WERI-Rb-1 (cell line): ENCODE measurements around the gene NXN.

ENCODE experiments used
- DNase-seq: peaks from one replicate; pipeline ENCODE4 v3.0.0-alpha.2; 2020
- H3K27ac ChIP-seq: fragments of 250-450 bp; sonication (Bioruptor Pico); 2 replicates; pipeline ENCODE4 v1.5.1; 2020; ENCODE audit warnings: mild to moderate bottlenecking, moderate library complexity
- H3K27me3 ChIP-seq: fragments of 250-450 bp; sonication (Bioruptor Pico); 2 replicates; pipeline ENCODE4 v1.5.1; 2021; ENCODE audit warnings: mild to moderate bottlenecking, low read depth, moderate library complexity; ENCODE audit not compliant: insufficient read depth, severe bottlenecking
- H3K36me3 ChIP-seq: fragments of 250-450 bp; sonication (Bioruptor Pico); 2 replicates; pipeline ENCODE4 v1.5.1; 2020; ENCODE audit warnings: mild to moderate bottlenecking, moderate library complexity
- H3K4me3 ChIP-seq: 2 replicates; pipeline ENCODE4 v1.5.1; 2011; ENCODE audit warnings: low read depth, mild to moderate bottlenecking, control low read depth, low read length
- H3K9me3 ChIP-seq: fragments of 250-450 bp; sonication (Bioruptor Pico); 2 replicates; pipeline ENCODE4 v1.5.1; 2021; ENCODE audit warnings: mild to moderate bottlenecking, moderate library complexity; ENCODE audit not compliant: severe bottlenecking
- TF ChIP-seq, protein P1 (sequence below): IDR thresholded peaks from 2 replicates; pipeline ENCODE4 v1.5.1; 2011; ENCODE audit warnings: low read depth, mild to moderate bottlenecking, control low read depth, inconsistent platforms, low read length

The NXN gene

GRCh38 chr17:824378-824777, 155.2 kb downstream of the NXN start:
- DNase-seq: no peak
- peaks cover 52% of the 10 kb centered on the region for H3K36me3 ChIP-seq
- no peak overlapping the region for H3K4me3 ChIP-seq
- H3K9me3 ChIP-seq: no peaks in the 10 kb centered on the region
- no peaks in the 10 kb centered on the region for H3K27me3 ChIP-seq
- TF ChIP-seq, protein P1, sequence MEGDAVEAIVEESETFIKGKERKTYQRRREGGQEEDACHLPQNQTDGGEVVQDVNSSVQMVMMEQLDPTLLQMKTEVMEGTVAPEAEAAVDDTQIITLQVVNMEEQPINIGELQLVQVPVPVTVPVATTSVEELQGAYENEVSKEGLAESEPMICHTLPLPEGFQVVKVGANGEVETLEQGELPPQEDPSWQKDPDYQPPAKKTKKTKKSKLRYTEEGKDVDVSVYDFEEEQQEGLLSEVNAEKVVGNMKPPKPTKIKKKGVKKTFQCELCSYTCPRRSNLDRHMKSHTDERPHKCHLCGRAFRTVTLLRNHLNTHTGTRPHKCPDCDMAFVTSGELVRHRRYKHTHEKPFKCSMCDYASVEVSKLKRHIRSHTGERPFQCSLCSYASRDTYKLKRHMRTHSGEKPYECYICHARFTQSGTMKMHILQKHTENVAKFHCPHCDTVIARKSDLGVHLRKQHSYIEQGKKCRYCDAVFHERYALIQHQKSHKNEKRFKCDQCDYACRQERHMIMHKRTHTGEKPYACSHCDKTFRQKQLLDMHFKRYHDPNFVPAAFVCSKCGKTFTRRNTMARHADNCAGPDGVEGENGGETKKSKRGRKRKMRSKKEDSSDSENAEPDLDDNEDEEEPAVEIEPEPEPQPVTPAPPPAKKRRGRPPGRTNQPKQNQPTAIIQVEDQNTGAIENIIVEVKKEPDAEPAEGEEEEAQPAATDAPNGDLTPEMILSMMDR: no peak
- H3K27ac ChIP-seq: no peak overlapping the region; the same call in 1 of the 2 replicates

DNA sequence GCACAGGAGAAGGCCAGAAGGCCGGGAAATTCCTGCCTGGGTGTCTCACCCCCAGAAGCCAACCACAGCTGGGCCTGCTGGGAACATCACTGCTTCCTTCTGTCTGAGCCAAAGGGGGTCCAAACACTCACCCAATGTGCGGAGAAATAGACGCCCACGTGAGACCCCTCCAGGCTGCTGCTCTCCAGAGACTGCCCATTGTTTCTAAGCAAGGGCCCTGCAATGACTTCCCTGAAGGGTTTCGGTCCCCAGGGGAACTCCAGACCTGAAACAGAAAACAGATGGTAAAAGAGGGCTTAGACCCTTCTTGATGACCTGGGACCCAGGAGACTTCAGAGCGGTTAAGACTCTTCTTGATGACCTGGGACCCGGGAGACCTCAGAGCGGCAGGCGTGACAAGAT, 156.1 kb downstream of the NXN start:
- Histone ChIP-seq H3K36me3 (peaks cover 61% of the 10 kb centered on the region), H3K27me3 (no peaks in the 10 kb centered on the region), H3K4me3 (no peak overlapping the region), H3K9me3 (no peaks in the 10 kb centered on the region), H3K27ac (peak overlapping the region; percentile 52)
- peak; percentile 55 for DNase-seq
- TF ChIP-seq, protein P1: no peak

GRCh38 chr17:819251-819650, 160.3 kb downstream of the NXN start:
- Histone ChIP-seq H3K27me3 (no peaks in the 10 kb centered on the region), H3K4me3 (no peak overlapping the region), H3K9me3 (no peaks in the 10 kb centered on the region), H3K27ac (no peak overlapping the region), H3K36me3 (peaks cover 77% of the 10 kb centered on the region)
- no peak for DNase-seq
- TF ChIP-seq, protein P1: no peak

DNA sequence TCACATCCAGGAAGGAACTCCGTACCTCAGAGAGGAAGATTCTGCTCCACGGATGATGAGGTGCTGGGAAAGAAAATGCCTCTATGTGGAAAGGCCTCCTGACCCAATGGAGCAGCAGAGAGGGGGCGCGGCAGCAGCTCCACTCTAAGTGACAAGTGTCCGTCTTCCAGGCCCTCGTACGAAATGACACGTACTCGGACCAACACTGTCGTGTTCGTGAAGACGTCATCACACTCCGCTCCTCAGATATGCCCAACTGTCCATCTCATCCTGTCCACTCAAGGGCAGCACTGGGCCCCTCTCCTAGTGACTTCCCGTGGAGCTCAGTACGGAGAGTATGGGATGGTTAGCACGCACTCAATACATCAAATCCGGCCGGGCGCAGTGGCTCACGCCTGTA, 165.2 kb downstream of the NXN start:
- peak overlapping the region; percentile 14 for H3K27ac ChIP-seq
- H3K4me3 ChIP-seq: no peak overlapping the region
- DNase-seq: no peak
- TF ChIP-seq, protein P1: no peak
- H3K27me3 ChIP-seq: no peaks in the 10 kb centered on the region
- peaks cover 65% of the 10 kb centered on the region for H3K36me3 ChIP-seq
- H3K9me3 ChIP-seq: no peaks in the 10 kb centered on the region

DNA sequence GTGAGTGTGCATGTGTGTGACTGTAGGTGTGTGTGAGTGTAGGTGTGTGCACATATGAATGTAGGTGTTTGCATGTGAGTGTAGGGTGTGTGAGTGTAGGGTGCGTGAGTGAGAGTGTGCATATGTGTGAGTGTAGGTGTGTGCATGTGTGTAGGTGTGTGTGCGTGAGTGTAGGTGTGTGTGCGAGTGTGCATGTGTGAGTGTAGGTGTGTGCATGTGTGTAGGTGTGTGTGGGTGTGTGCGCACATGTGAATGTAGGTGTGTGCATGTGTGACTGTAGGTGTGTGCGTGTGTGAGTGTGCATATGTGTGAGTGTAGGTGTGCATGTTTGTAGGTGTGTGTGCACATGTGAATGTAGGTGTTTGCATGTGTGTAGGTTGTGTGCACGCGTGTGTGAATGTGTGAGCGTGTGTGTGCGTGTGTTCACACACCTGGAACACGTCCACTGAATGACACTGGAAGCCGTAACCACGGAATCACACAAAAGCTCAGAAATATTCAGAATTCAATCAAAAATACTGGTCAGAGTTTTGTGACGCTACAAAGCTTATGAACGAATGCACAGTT, 166.9 kb downstream of the NXN start:
- TF ChIP-seq, protein P1: no peak
- DNase-seq: no peak
- no peak overlapping the region for H3K4me3 ChIP-seq
- H3K36me3 ChIP-seq: peaks cover 56% of the 10 kb centered on the region
- H3K9me3 ChIP-seq: no peaks in the 10 kb centered on the region
- H3K27me3 ChIP-seq: no peaks in the 10 kb centered on the region
- H3K27ac ChIP-seq: no peak overlapping the region
